Subcutaneous abdominal adipose tissue (tissue), 5 donors: ENCODE data around the gene ADGRD1.

ENCODE experiments used
- H3K27ac ChIP-seq: one replicate; pipeline ENCODE4 v1.7.0; 2013; ENCODE audit warnings: low read depth, mild to moderate bottlenecking, inconsistent platforms, low read length, moderate library complexity
- H3K27me3 ChIP-seq, 5 donors: one replicate each; pipeline ENCODE4 v1.7.0; 2013; ENCODE audit warnings: low read length in 5 of 5, inconsistent platforms in 1 of 5; ENCODE audit not compliant: control insufficient read depth in 5 of 5, insufficient read depth in 4 of 5
- H3K36me3 ChIP-seq, 5 donors: one replicate each; pipeline ENCODE4 v1.7.0; 2013; ENCODE audit warnings: low read length in 5 of 5; ENCODE audit not compliant: control insufficient read depth in 5 of 5, insufficient read depth in 5 of 5
- H3K4me1 ChIP-seq, 5 donors: one replicate each; pipeline ENCODE4 v1.7.0; 2013; ENCODE audit warnings: low read length in 5 of 5, mild to moderate bottlenecking in 3 of 5, moderate library complexity in 1 of 5; ENCODE audit not compliant: control insufficient read depth in 5 of 5, insufficient read depth in 5 of 5
- H3K4me3 ChIP-seq, 5 donors: one replicate each; pipeline ENCODE4 v1.7.0; 2013; ENCODE audit warnings: low read length in 5 of 5, low read depth in 1 of 5
- H3K9ac ChIP-seq, 5 donors: one replicate each; pipeline ENCODE4 v1.7.0; 2013; ENCODE audit warnings: low read length in 5 of 5, mild to moderate bottlenecking in 4 of 5, moderate library complexity in 3 of 5
- H3K9me3 ChIP-seq, 5 donors: one replicate each; pipeline ENCODE4 v1.7.0; 2013; ENCODE audit warnings: low read length in 5 of 5; ENCODE audit not compliant: control insufficient read depth in 5 of 5
- donor health status: healthy.
- donor health status: healthy.
- donor health status: healthy.
- donor health status: healthy.
- donor health status: healthy.

Gene ADGRD1

GRCh38 chr12:131177599-131177998, 223.9 kb downstream of the ADGRD1 start:
- Histone ChIP-seq H3K27ac (no peak overlapping the region), H3K4me3 (no peak overlapping the region), H3K9ac (no peak overlapping the region), H3K4me1 (no peaks in the 10 kb centered on the region), H3K9me3 (peaks cover 7 to 16% (median 8%) of the 10 kb centered on the region in 5 donors), H3K27me3 (peaks cover 0 to 9% (median 2%) of the 10 kb centered on the region in 5 donors), H3K36me3 (no peaks in the 10 kb centered on the region)

- Histone ChIP-seq H3K27ac (no peak overlapping the region), H3K27me3 (no peaks in the 10 kb centered on the region)
Observed at GRCh38 chr12:131187602-131188001, 233.9 kb downstream of the ADGRD1 start.

DNA sequence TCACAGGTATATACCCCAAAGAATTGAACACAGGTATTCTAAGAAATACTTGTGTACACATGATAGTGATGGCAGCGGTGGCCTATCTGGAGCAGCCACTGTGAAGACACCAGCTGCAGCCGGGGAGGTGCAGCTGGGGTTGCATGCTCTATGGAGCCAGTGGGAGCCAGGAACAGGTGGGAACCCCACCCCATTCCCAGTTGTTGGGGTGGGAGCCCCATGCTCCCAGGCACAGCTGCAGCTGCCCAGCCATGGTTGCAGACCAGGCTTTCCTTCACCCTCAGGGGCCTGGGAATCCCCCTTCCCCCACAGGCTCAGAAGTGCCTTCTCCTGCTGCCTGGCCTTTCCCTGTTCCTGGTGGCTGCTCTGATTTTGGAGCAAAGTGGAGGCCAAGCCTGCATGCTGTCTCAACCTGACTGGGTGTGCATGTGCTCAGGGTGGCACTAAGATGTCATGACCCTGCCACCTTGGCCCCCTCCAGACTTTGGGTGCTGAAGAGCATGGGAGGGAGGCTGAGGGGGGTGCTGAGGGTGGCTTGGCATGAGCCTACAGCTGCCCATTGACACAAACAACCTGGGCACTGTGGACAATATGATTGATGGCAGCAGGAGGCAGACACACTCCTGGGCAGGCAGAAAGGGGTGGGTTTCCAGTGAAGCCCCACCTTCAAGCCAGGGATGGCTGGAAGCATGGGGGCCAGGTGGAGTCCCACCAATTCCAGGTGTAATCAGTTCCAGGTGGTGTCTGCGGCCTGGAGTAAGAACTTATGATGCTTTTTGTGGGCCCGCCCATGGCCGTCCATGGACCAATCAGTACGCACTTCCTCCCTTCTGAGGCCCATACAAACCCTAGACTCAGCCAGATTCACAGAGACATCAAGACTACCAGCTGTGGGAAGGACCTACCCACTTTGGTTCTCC, 234.7 kb downstream of the ADGRD1 start:
- no peak overlapping the region for H3K9ac ChIP-seq
- H3K4me3 ChIP-seq: no peak overlapping the region
- no peaks in the 10 kb centered on the region for H3K36me3 ChIP-seq
- no peaks in the 10 kb centered on the region for H3K4me1 ChIP-seq
- no peak overlapping the region for H3K27ac ChIP-seq
- H3K27me3 ChIP-seq: peaks cover 0 to 6% (median 0%) of the 10 kb centered on the region in 5 donors
- peaks cover 0 to 8% (median 0%) of the 10 kb centered on the region in 5 donors for H3K9me3 ChIP-seq

More at GRCh38 chr12:131187602-131188001, 233.9 kb downstream of the ADGRD1 start:
- Histone ChIP-seq H3K4me3 (no peak overlapping the region), H3K9me3 (peaks cover 0 to 10% (median 0%) of the 10 kb centered on the region in 5 donors), H3K9ac (no peak overlapping the region), H3K36me3 (no peaks in the 10 kb centered on the region), H3K4me1 (no peaks in the 10 kb centered on the region)

GRCh38 chr12:131189781-131190180, 236.1 kb downstream of the ADGRD1 start:
- no peak overlapping the region for H3K4me3 ChIP-seq
- no peak overlapping the region for H3K27ac ChIP-seq
- H3K9me3 ChIP-seq: no peaks in the 10 kb centered on the region
- no peaks in the 10 kb centered on the region for H3K4me1 ChIP-seq
- no peaks in the 10 kb centered on the region for H3K36me3 ChIP-seq
- peaks cover 0 to 10% (median 0%) of the 10 kb centered on the region in 5 donors for H3K27me3 ChIP-seq
- no peak overlapping the region for H3K9ac ChIP-seq

GRCh38 chr12:131190965-131191364, 237.3 kb downstream of the ADGRD1 start:
- H3K9ac ChIP-seq: no peak overlapping the region
- no peaks in the 10 kb centered on the region for H3K9me3 ChIP-seq
- no peaks in the 10 kb centered on the region for H3K36me3 ChIP-seq
- H3K27me3 ChIP-seq: peaks cover 0 to 10% (median 0%) of the 10 kb centered on the region in 5 donors
- H3K27ac ChIP-seq: no peak overlapping the region
- no peaks in the 10 kb centered on the region for H3K4me1 ChIP-seq
- H3K4me3 ChIP-seq: no peak overlapping the region
